Lower leg skin (tissue), 3 donors: ENCODE results near the gene POU4F2.

Experiments used
- POLR2A ChIP-seq, 2 donors: fragments of 450-650 bp; IDR thresholded peaks; one replicate each; pipeline ENCODE4 v1.6.1; 2016 to 2017; ENCODE audit warnings: antibody characterized with exemption in 2 of 2, mild to moderate bottlenecking in 1 of 2, moderate library complexity in 1 of 2
- TF ChIP-seq, protein P1 (sequence below), 3 donors: fragments of 450-650 bp; IDR thresholded peaks; one replicate each; pipeline ENCODE4 v1.5.1; 2016; ENCODE audit warnings: antibody characterized with exemption in 3 of 3, mild to moderate bottlenecking in 3 of 3, moderate library complexity in 2 of 3

- TF ChIP-seq, protein P1, sequence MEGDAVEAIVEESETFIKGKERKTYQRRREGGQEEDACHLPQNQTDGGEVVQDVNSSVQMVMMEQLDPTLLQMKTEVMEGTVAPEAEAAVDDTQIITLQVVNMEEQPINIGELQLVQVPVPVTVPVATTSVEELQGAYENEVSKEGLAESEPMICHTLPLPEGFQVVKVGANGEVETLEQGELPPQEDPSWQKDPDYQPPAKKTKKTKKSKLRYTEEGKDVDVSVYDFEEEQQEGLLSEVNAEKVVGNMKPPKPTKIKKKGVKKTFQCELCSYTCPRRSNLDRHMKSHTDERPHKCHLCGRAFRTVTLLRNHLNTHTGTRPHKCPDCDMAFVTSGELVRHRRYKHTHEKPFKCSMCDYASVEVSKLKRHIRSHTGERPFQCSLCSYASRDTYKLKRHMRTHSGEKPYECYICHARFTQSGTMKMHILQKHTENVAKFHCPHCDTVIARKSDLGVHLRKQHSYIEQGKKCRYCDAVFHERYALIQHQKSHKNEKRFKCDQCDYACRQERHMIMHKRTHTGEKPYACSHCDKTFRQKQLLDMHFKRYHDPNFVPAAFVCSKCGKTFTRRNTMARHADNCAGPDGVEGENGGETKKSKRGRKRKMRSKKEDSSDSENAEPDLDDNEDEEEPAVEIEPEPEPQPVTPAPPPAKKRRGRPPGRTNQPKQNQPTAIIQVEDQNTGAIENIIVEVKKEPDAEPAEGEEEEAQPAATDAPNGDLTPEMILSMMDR (IDR thresholded peaks at IDR 0.05), result no peak
- TF ChIP-seq POLR2A (IDR thresholded peaks at IDR 0.05), result no peak
These were observed 5.3 kb upstream of the POU4F2 start for GRCh38 chr4:146633471-146633800.
